HG03103 (cell line): ENCODE results near the gene CCDC77.
"Not testable (repeated sequence)": the region's sequence is repeated elsewhere in the genome, so short reads cannot be mapped to it uniquely, and the experiment has no call there.

Source experiments
- ATAC-seq: cut with Tn5 transposase; IDR thresholded peaks from one replicate; pipeline ENCODE4 v1.9.1; 2021; ENCODE audit warnings: low read depth; ENCODE audit not compliant: unreplicated experiment

CCDC77 gene

GRCh38 chr12:401235-402028, at the start of gene CCDC77:
Gene CCDC77, plus strand, starts transcription at chr12:401644. Its CDS starts 7,740 bp downstream, at chr12:409384.
- ATAC-seq, result peak; percentile 97

- ATAC-seq, result no peak
These were observed 45.0 kb upstream of the CCDC77 start for GRCh38 chr12:356276-356988.

- ATAC-seq, result no peak
These were observed 42.4 kb upstream of the CCDC77 start for GRCh38 chr12:359091-359490.

GRCh38 chr12:366820-367219, 34.6 kb upstream of the CCDC77 start:
- ATAC-seq, result no peak

GRCh38 chr12:367972-368371, 33.5 kb upstream of the CCDC77 start:
- ATAC-seq, result no peak

GRCh38 chr12:370739-371485, 30.5 kb upstream of the CCDC77 start:
- ATAC-seq, result not testable (repeated sequence)

GRCh38 chr12:386651-387050, 14.8 kb upstream of the CCDC77 start:
- ATAC-seq, result no peak

- no peak for ATAC-seq
These were observed 13.4 kb upstream of the CCDC77 start for GRCh38 chr12:388012-388411.

- ATAC-seq, result peak; percentile 27
These were observed 12.8 kb upstream of the CCDC77 start for GRCh38 chr12:388541-389141.

- ATAC-seq, result peak; percentile 85
These were observed 12.0 kb upstream of the CCDC77 start, which contains the start of gene KDM5A for GRCh38 chr12:389142-390096. Gene KDM5A, minus strand, starts transcription at chr12:389320. Its CDS starts 229 bp downstream, at chr12:389091.

- ATAC-seq, result no peak
These were observed 616 bp upstream of the CCDC77 start for GRCh38 chr12:400828-401227.

- ATAC-seq, result no peak
These were observed 565 bp downstream of the CCDC77 start for GRCh38 chr12:402029-402389.

GRCh38 chr12:414859-415258, 13.4 kb downstream of the CCDC77 start:
- no peak for ATAC-seq

GRCh38 chr12:418432-418831, 17.0 kb downstream of the CCDC77 start:
- no peak for ATAC-seq

GRCh38 chr12:422526-422925, 21.1 kb downstream of the CCDC77 start:
- ATAC-seq, result no peak

GRCh38 chr12:435737-436136, 34.3 kb downstream of the CCDC77 start:
- ATAC-seq, result not testable (repeated sequence)

- no peak for ATAC-seq
These were observed 40.9 kb downstream of the CCDC77 start for GRCh38 chr12:442235-442884.

GRCh38 chr12:447141-447540, 45.7 kb downstream of the CCDC77 start:
- no peak for ATAC-seq

- ATAC-seq, result no peak
These were observed 47.8 kb downstream of the CCDC77 start for GRCh38 chr12:449203-449602.
